Heart right ventricle (tissue), 16 donors: ENCODE results near the gene PRSS3. TPM values are rescaled to one million over a fixed set of nuclear protein-coding genes. Genes with fewer than 3 reads are reported as not detected.
A peak's percentile ranks its signal among the peaks of the same experiment; 100 is the strongest.
"Not testable (repeated sequence)": the region's sequence is repeated elsewhere in the genome, so short reads cannot be mapped to it uniquely, and the experiment has no call there.

ENCODE experiments used
- ATAC-seq, 8 donors: fragments of 200-7000 bp; cut with Tn5 transposase; one replicate each; pipeline ENCODE4 v1.9.1; 2020; ENCODE audit warnings: mild to moderate bottlenecking in 8 of 8, moderate library complexity in 8 of 8, moderate number of reproducible peaks in 1 of 8
- DNase-seq, 2 donors: peaks; one replicate each; pipeline ENCODE4 v3.0.0-alpha.2; 2020
- H3K27ac ChIP-seq, 10 donors: fragments of 200-600 bp; sonication (generic) in 2 of 10; one replicate each; pipeline versions ENCODE4 v1.5.0 to v1.8.0; 2020 to 2022; ENCODE audit warnings: mild to moderate bottlenecking in 3 of 10
- H3K27me3 ChIP-seq, 7 donors: fragments of 200-600 bp; one replicate each; pipeline ENCODE4 v1.8.0; 2021 to 2022; ENCODE audit warnings: mild to moderate bottlenecking in 2 of 7
- H3K36me3 ChIP-seq, 9 donors: fragments of 200-600 bp; sonication (generic) in 1 of 9; one replicate each; pipeline versions ENCODE4 v1.5.0 to v1.8.0; 2020 to 2022; ENCODE audit warnings: mild to moderate bottlenecking in 2 of 9
- H3K4me1 ChIP-seq, 9 donors: fragments of 200-600 bp; sonication (generic) in 1 of 9; one replicate each; pipeline versions ENCODE4 v1.5.0 to v1.8.0; 2020 to 2022; ENCODE audit warnings: mild to moderate bottlenecking in 4 of 9
- H3K4me3 ChIP-seq, 10 donors: fragments of 200-600 bp; sonication (generic) in 2 of 10; one replicate each; pipeline versions ENCODE4 v1.5.0 to v1.8.0; 2020 to 2022; ENCODE audit warnings: mild to moderate bottlenecking in 7 of 10, moderate library complexity in 2 of 10
- H3K9me3 ChIP-seq, 11 donors: fragments of 200-600 bp in 10 of 11; sonication (generic) in 2 of 11; one replicate each; pipeline versions ENCODE4 v1.5.0 to v1.8.0; 2013 to 2022; ENCODE audit warnings: mild to moderate bottlenecking in 2 of 11, control low read depth in 1 of 11, moderate library complexity in 1 of 11
- CTCF ChIP-seq, 9 donors: fragments of 200-600 bp; sonication (generic) in 2 of 9; IDR thresholded peaks; one replicate each; pipeline versions ENCODE4 v1.5.0 to v1.8.0; 2021 to 2022; ENCODE audit warnings: antibody characterized with exemption in 9 of 9, mild to moderate bottlenecking in 5 of 9, moderate library complexity in 1 of 9
- WGBS, 2 donors: extraction: QIAGEN DNeasy Blood & Tissue Kit; methylation state at CpG; one replicate each; pipeline ENCODE4 v1.1.7; 2013; ENCODE audit warnings: inconsistent platforms in 1 of 2; 5-methylcytosine and 5-hydroxymethylcytosine counted together
- intact Hi-C, 10 donors: fragments of 100-400 bp; cut with DNase I; formaldehyde crosslinking; loops; one replicate each; pipeline versions ENCODE4 v1.11.1 to v1.14.2; 2022
- polyA plus RNA-seq, 2 donors: library from polyadenylated mRNA; stranded (reverse); fragments of 200-250 nt; gene quantifications; one replicate each; pipeline ENCODE4 v1.2.3, GENCODE V29; 2013
- total RNA-seq, 10 donors: library from RNA; stranded (reverse); fragmentation: NEBNext Ultra II Directional in 3 of 10; extraction: Animal tissue kit (Norgen Biotek cat#: 25700) in 3 of 10; gene quantifications; one replicate each; pipeline versions ENCODE4 v1.2.1 to v1.2.4, GENCODE V29; 2021 to 2023
- donor health status: Arrhythmogenic right ventricular cardiomyopathy.
- donor health status: ischemic (EF 13 %, LVEDD 7.1; RV severe dilation, severe dysfunction).
- donor health status: healthy with polysubstance abuse.
- donor health status: DM: no; HTN: yes; CAD: no.
- donor health status: DM: no; HTN: no; CAD: no.
- donor health status: ischemic (EF 25% LVEDD 6.9; RV normal size, moderate dysfunction).
- donor health status: ischemic (EF 25% LVEDD 5.7; RV mildly dilated, moderate dysfunction).
- donor health status: healthy.
- donor health status: DM: yes; HTN: yes; CAD: no.
- donor health status: Ischemic cardiomyopathy.
- donor health status: ischemic (EF 35%, LVEDD 5.7; RV mildly dilated, moderate dysfunction).
- donor health status: nonischemic (EF 11% LVEDD 7.7; RV severe dilation, severe dysfunction).
- donor health status: DM: yes; HTN: yes; CAD: no.
- donor health status: PGD.
- donor health status: ischemic (EF 29% LVEDD 5.4; RV normal size, mild dysfunction).
- donor health status: nonischemic (EF 23%, LVEDD 6.1; RV moderate dilation, normal function).

PRSS3 gene
- total and polyA plus RNA-seq, 12 donors, result 0.07 to 1.0 (median 0.66) TPM; not detected in 4

- no peak overlapping the region for H3K4me3 ChIP-seq
- 73 to 79% methylated on average over 4 of the region's 4 CpGs for WGBS, 2 donors
- no peaks in the 10 kb centered on the region for H3K36me3 ChIP-seq
- H3K27ac ChIP-seq, result peak overlapping the region in 1 of 10 donors; percentile 5
- TF ChIP-seq CTCF (IDR thresholded peaks at IDR 0.05), result no peak
- ATAC-seq (no peak), DNase-seq (no peak)
- H3K9me3 ChIP-seq, result no peaks in the 10 kb centered on the region
- H3K4me1 ChIP-seq, result peaks cover 3 to 81% (median 42%) of the 10 kb centered on the region in 9 donors
- no peaks in the 10 kb centered on the region for H3K27me3 ChIP-seq
- intact Hi-C loops, result loop anchor here in 1 of 10 donors (5.0 kb wide), 1 partner anchor 506 kb away; no protein-coding TSS in a partner anchor
Observed at GRCh38 chr9:33846231-33846630, 50.9 kb downstream of the PRSS3 start.

GRCh38 chr9:33847894-33848205 lies 52.5 kb downstream of the PRSS3 start:
- 94 to 98% methylated on average over 3 of the region's 3 CpGs for WGBS, 2 donors
- not testable (repeated sequence) for H3K4me3 ChIP-seq, H3K27me3 ChIP-seq, H3K27ac ChIP-seq, DNase-seq, H3K9me3 ChIP-seq, H3K36me3 ChIP-seq, ATAC-seq
- intact Hi-C loops, result loop anchor here in 1 of 10 donors (5.0 kb wide), 1 partner anchor 504 kb away; no protein-coding TSS in a partner anchor
- peaks cover 3 to 79% (median 42%) of the 10 kb centered on the region in 9 donors for H3K4me1 ChIP-seq

Other genes with a start within 250 kb of the PRSS3 start
- gene UBE2R2, start 21.6 kb downstream of the PRSS3 start, total RNA-seq, result 10 to 100 TPM; 38.8 to 47.9 (median 41.5) TPM
- 10 to 100 TPM; 15.8 to 21.6 TPM for gene UBE2R2, start 21.6 kb downstream of the PRSS3 start, polyA plus RNA-seq